Lower leg skin (tissue), 3 donors: ENCODE data around the gene FCN3.

Experiments
- POLR2A ChIP-seq, 2 donors: fragments of 450-650 bp; IDR thresholded peaks; one replicate each; pipeline ENCODE4 v1.6.1; 2016 to 2017; ENCODE audit warnings: antibody characterized with exemption in 2 of 2, mild to moderate bottlenecking in 1 of 2, moderate library complexity in 1 of 2
- TF ChIP-seq, protein P1 (sequence below), 3 donors: fragments of 450-650 bp; IDR thresholded peaks; one replicate each; pipeline ENCODE4 v1.5.1; 2016; ENCODE audit warnings: antibody characterized with exemption in 3 of 3, mild to moderate bottlenecking in 3 of 3, moderate library complexity in 2 of 3

- TF ChIP-seq, protein P1, sequence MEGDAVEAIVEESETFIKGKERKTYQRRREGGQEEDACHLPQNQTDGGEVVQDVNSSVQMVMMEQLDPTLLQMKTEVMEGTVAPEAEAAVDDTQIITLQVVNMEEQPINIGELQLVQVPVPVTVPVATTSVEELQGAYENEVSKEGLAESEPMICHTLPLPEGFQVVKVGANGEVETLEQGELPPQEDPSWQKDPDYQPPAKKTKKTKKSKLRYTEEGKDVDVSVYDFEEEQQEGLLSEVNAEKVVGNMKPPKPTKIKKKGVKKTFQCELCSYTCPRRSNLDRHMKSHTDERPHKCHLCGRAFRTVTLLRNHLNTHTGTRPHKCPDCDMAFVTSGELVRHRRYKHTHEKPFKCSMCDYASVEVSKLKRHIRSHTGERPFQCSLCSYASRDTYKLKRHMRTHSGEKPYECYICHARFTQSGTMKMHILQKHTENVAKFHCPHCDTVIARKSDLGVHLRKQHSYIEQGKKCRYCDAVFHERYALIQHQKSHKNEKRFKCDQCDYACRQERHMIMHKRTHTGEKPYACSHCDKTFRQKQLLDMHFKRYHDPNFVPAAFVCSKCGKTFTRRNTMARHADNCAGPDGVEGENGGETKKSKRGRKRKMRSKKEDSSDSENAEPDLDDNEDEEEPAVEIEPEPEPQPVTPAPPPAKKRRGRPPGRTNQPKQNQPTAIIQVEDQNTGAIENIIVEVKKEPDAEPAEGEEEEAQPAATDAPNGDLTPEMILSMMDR (IDR thresholded peaks at IDR 0.05): no peak
- no peak for TF ChIP-seq POLR2A (IDR thresholded peaks at IDR 0.05)
Measured at GRCh38 chr1:27367160-27367650, 7.4 kb downstream of the FCN3 start.
